Stimulated activated CD4-positive, alpha-beta T cell treated with anti-CD3 and anti-CD28 coated beads, Interleukin-4, amount 100 ng/mL, for 4 hours (primary cell): ENCODE data around the gene CDR2.
"Not testable (repeated sequence)": the region's sequence is repeated elsewhere in the genome, so short reads cannot be mapped to it uniquely, and the experiment has no call there.

Source experiments
- DNase-seq, 2 experiments: peaks; one replicate each; pipeline ENCODE4 v3.0.0-alpha.2; 2020

Gene CDR2

DNA sequence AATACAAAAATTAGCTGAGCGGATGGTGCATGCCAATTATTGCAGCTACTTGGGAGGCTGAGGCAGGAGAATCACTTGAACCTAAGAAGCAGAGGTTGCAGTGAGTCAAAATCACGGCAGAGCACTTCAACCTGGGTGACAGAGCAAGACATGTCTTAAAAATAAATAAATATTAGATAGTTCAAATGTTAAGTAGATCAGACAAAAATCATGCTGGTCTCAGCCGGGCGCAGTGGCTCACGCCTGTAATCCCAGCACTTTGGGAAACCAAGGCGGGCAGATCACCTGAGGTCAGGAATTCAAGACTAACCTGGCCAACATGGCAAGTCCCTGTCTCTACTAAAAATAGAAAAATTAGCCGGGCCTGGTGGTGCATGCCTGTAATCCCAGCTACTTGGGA, 73.0 kb downstream of the CDR2 start:
- not testable (repeated sequence) for DNase-seq

- peak; percentile 17 to 31 for DNase-seq
Measured at GRCh38 chr16:22300427-22301071, 73.9 kb downstream of the CDR2 start.

DNA sequence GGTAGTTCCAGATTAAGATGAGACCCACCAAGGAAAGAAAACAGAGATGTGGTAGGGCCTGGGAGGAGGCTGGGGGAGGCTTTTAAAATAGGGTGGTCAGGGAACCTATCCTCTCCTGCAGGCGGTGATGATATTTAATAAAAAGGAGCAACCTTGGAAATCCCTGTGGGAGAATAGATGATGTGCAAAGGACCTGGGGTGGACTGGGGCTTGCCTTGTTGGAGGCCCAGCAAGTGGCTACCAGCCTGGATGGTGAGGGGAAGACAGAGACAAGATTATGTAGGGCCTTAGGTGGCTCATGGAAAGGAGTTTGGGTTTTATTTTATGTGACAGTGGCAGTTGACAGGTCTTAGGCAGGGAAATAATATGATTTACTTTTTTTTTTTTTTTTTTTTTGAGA, 75.4 kb downstream of the CDR2 start:
- no peak for DNase-seq

DNA sequence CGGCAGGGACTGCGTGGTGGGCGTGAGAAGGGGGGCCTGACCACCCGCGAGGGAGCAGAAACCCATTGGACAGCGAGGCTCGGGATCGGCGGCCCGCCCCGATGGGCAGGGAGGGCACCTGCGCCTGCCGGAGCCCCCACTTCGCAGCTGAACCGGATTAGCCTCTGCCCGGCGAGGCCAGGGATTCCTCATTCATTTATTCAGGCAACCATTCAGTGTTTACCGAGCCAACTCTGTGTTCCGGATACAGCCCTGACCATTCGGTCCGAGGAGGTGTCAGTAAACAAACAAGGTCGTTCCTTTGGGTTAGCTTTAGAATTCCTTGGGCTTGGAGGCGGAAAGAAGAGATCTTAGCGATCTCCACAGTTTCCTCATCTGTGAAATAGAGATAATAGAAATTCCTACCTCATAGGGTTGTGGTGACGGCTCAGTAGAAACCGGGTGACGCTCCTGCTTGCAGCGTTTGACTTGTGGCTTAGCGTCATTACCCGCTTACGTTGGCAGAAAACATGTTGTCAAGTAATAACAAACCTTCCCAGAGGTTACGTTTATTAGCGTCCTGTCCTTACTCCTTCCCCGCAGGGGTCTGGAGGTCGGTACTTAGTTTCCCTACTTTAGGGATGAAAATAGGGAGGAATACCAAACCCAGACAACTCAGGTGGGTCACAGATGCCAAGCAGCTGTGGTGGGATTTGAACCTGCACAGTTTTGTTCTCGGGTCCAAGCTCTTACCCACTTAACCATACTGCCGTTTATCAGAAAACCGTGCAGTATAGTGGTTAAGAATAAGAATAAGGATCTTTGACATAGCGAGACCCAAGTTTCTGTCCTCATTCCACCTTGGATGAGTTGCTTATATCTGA, 76.3 kb downstream of the CDR2 start:
- peak; percentile 49 to 70 for DNase-seq

- DNase-seq, result peak; percentile 99 to 100
Measured at GRCh38 chr16:22297114-22297870, 77.1 kb downstream of the CDR2 start, which contains the start of gene POLR3E. POLR3E (plus strand) TSS chr16:22297409; CDS start chr16:22302969, 5,560 bp downstream.

DNA sequence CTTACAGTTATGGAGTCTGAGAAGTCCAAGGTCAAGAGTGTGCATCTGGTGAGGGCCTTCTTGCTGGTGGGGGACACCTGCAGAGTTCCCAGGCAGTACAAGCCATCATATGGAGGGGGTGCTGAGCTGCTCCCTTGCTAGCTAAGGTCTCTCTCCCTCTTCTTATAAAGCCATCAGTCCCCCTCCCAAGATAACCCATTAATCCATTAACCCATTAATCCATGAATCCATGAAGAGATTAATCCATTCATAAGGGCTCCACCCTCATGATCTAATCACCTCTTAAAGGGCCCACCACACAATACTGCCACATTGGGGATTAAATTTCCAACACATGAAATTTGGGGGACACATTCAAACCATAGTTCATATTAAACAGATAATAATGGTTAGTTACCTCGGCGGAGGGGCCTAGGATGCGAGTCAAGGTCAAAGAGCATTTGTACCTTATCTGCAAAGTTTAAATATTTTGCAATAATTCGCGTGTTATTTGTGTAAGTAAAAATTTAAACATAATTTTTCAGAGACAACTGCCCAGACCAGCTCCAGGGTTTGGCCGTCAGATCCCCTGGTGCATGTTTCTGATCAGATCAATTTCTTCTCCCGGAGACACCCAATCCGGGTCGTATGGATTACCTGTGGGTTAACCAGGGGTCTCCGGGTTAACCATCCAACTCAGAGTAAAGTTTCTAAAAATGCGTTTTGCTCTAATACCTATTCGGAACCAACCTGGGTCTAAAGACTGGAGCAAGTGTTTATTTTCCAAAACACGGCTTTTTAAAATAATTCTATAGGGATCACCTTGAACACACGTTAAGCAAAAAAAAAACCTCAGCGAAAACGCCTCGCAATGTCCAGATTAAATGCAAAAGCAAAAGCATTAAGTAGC, 78.0 kb downstream of the CDR2 start:
- DNase-seq, result no peak
